LNCAP (cell line): ENCODE data around the gene STKLD1.

Experiments used
- CTCF ChIP-seq: fragments of 450-650 bp; IDR thresholded peaks from 2 replicates; pipeline ENCODE4 v1.5.1; 2017; ENCODE audit warnings: mild to moderate bottlenecking

The STKLD1 gene

GRCh38 chr9:133378408-133378962, 2.3 kb downstream of the STKLD1 start:
- TF ChIP-seq CTCF, result no peak

GRCh38 chr9:133379153-133380086, 3.3 kb downstream of the STKLD1 start:
- no peak for TF ChIP-seq CTCF

- no peak for TF ChIP-seq CTCF
Measured at GRCh38 chr9:133380734-133381133, 4.6 kb downstream of the STKLD1 start.

GRCh38 chr9:133382507-133383141, 6.5 kb downstream of the STKLD1 start:
- TF ChIP-seq CTCF, result no peak

- TF ChIP-seq CTCF, result no peak
Measured at GRCh38 chr9:133383438-133383837, 7.3 kb downstream of the STKLD1 start.

- no peak for TF ChIP-seq CTCF
Measured at GRCh38 chr9:133384736-133385321, 8.7 kb downstream of the STKLD1 start.

- no peak for TF ChIP-seq CTCF
Measured at GRCh38 chr9:133385452-133385851, 9.3 kb downstream of the STKLD1 start.
